ENCODE measurements around the gene DMXL1. TPM values are rescaled to one million over a fixed set of nuclear protein-coding genes. Genes with fewer than 3 reads are reported as not detected.

DMXL1 gene
- total and polyA plus RNA-seq, 4 donors, result 4.3 to 38.1 (median 25.1) TPM

GRCh38 chr5:119080936-119081335 lies 10.0 kb downstream of the DMXL1 start:
- Histone ChIP-seq H3K27ac (ENCODE audit: low read depth in 1 of 2, low read length in 2 of 2) (no peak overlapping the region), H3K36me3 (ENCODE audit: control insufficient read depth in 4 of 4, insufficient read depth in 3 of 4, low read depth in 1 of 4, low read length in 3 of 4) (peaks cover 0 to 2% (median 0%) of the 10 kb centered on the region in 4 donors), H3K9ac (ENCODE audit: low read depth in 1 of 2, low read length in 2 of 2) (no peak overlapping the region), H3K4me3 (ENCODE audit: low read depth in 1 of 3, low read length in 3 of 3) (no peak overlapping the region), H3K9me3 (ENCODE audit: control insufficient read depth in 4 of 4, low read length in 3 of 4) (no peaks in the 10 kb centered on the region), H3K27me3 (ENCODE audit: control insufficient read depth in 4 of 4, insufficient read depth in 4 of 4, low read length in 3 of 4) (no peaks in the 10 kb centered on the region), H3K4me1 (ENCODE audit: control insufficient read depth in 4 of 4, insufficient read depth in 4 of 4, low read length in 3 of 4) (peaks cover 0 to 9% (median 4%) of the 10 kb centered on the region in 4 donors)
- DNase-seq (ENCODE audit: low spot score), result no peak
- WGBS, result 87% methylated on average over 1 of the region's 1 CpG
- TF ChIP-seq SP1 (IDR thresholded peaks at IDR 0.05), result no peak
- no peak for TF ChIP-seq HNF4G (IDR thresholded peaks at IDR 0.05)
- TF ChIP-seq GABPA (IDR thresholded peaks at IDR 0.05 in 1 of 2, conservative IDR thresholded peaks at IDR 0.05 in 1 of 2), result no peak
- no peak for TF ChIP-seq MAX (IDR thresholded peaks at IDR 0.05)
- no peak for TF ChIP-seq JUND (IDR thresholded peaks at IDR 0.05)
- TF ChIP-seq, protein P1, sequence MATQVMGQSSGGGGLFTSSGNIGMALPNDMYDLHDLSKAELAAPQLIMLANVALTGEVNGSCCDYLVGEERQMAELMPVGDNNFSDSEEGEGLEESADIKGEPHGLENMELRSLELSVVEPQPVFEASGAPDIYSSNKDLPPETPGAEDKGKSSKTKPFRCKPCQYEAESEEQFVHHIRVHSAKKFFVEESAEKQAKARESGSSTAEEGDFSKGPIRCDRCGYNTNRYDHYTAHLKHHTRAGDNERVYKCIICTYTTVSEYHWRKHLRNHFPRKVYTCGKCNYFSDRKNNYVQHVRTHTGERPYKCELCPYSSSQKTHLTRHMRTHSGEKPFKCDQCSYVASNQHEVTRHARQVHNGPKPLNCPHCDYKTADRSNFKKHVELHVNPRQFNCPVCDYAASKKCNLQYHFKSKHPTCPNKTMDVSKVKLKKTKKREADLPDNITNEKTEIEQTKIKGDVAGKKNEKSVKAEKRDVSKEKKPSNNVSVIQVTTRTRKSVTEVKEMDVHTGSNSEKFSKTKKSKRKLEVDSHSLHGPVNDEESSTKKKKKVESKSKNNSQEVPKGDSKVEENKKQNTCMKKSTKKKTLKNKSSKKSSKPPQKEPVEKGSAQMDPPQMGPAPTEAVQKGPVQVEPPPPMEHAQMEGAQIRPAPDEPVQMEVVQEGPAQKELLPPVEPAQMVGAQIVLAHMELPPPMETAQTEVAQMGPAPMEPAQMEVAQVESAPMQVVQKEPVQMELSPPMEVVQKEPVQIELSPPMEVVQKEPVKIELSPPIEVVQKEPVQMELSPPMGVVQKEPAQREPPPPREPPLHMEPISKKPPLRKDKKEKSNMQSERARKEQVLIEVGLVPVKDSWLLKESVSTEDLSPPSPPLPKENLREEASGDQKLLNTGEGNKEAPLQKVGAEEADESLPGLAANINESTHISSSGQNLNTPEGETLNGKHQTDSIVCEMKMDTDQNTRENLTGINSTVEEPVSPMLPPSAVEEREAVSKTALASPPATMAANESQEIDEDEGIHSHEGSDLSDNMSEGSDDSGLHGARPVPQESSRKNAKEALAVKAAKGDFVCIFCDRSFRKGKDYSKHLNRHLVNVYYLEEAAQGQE (IDR thresholded peaks at IDR 0.05), result no peak
- TF ChIP-seq, protein P2, sequence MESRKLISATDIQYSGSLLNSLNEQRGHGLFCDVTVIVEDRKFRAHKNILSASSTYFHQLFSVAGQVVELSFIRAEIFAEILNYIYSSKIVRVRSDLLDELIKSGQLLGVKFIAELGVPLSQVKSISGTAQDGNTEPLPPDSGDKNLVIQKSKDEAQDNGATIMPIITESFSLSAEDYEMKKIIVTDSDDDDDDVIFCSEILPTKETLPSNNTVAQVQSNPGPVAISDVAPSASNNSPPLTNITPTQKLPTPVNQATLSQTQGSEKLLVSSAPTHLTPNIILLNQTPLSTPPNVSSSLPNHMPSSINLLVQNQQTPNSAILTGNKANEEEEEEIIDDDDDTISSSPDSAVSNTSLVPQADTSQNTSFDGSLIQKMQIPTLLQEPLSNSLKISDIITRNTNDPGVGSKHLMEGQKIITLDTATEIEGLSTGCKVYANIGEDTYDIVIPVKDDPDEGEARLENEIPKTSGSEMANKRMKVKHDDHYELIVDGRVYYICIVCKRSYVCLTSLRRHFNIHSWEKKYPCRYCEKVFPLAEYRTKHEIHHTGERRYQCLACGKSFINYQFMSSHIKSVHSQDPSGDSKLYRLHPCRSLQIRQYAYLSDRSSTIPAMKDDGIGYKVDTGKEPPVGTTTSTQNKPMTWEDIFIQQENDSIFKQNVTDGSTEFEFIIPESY (IDR thresholded peaks at IDR 0.05), result no peak
- TF ChIP-seq FOXA1 (IDR thresholded peaks at IDR 0.05), result no peak
- TF ChIP-seq RAD21 (IDR thresholded peaks at IDR 0.05), result no peak
- TF ChIP-seq EGR1 (IDR thresholded peaks at IDR 0.05; ENCODE audit: low read depth in 2 of 2), result no peak
- no peak for TF ChIP-seq NR2F2 (IDR thresholded peaks at IDR 0.05)
- TF ChIP-seq, protein P3, sequence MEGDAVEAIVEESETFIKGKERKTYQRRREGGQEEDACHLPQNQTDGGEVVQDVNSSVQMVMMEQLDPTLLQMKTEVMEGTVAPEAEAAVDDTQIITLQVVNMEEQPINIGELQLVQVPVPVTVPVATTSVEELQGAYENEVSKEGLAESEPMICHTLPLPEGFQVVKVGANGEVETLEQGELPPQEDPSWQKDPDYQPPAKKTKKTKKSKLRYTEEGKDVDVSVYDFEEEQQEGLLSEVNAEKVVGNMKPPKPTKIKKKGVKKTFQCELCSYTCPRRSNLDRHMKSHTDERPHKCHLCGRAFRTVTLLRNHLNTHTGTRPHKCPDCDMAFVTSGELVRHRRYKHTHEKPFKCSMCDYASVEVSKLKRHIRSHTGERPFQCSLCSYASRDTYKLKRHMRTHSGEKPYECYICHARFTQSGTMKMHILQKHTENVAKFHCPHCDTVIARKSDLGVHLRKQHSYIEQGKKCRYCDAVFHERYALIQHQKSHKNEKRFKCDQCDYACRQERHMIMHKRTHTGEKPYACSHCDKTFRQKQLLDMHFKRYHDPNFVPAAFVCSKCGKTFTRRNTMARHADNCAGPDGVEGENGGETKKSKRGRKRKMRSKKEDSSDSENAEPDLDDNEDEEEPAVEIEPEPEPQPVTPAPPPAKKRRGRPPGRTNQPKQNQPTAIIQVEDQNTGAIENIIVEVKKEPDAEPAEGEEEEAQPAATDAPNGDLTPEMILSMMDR (IDR thresholded peaks at IDR 0.05; ENCODE audit: low read depth, low read length, missing input control), result no peak
- TF ChIP-seq ATF3 (IDR thresholded peaks at IDR 0.05), result no peak
- no peak for TF ChIP-seq YY1 (IDR thresholded peaks at IDR 0.05)
- TF ChIP-seq RXRA (IDR thresholded peaks at IDR 0.05), result no peak
- no peak for TF ChIP-seq TAF1 (conservative IDR thresholded peaks at IDR 0.05)
- no peak for TF ChIP-seq HNF4A (conservative IDR thresholded peaks at IDR 0.05)
- TF ChIP-seq FOXA2 (IDR thresholded peaks at IDR 0.05), result no peak

Data from liver (tissue), 9 donors.